ENCODE measurements around the gene DHX15.

GRCh38 chr4:24578364-24578763 is 6.0 kb downstream of the DHX15 start:
- TF ChIP-seq, protein P1, sequence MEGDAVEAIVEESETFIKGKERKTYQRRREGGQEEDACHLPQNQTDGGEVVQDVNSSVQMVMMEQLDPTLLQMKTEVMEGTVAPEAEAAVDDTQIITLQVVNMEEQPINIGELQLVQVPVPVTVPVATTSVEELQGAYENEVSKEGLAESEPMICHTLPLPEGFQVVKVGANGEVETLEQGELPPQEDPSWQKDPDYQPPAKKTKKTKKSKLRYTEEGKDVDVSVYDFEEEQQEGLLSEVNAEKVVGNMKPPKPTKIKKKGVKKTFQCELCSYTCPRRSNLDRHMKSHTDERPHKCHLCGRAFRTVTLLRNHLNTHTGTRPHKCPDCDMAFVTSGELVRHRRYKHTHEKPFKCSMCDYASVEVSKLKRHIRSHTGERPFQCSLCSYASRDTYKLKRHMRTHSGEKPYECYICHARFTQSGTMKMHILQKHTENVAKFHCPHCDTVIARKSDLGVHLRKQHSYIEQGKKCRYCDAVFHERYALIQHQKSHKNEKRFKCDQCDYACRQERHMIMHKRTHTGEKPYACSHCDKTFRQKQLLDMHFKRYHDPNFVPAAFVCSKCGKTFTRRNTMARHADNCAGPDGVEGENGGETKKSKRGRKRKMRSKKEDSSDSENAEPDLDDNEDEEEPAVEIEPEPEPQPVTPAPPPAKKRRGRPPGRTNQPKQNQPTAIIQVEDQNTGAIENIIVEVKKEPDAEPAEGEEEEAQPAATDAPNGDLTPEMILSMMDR (IDR thresholded peaks at IDR 0.05): no peak
- no peak for TF ChIP-seq POLR2A (IDR thresholded peaks at IDR 0.05)
